T-helper 9 cell (primary cell): ENCODE data around the gene FOXD3.

Source experiments
- DNase-seq: peaks from one replicate; pipeline ENCODE4 v3.0.0-alpha.2; 2020

FOXD3 gene

DNA sequence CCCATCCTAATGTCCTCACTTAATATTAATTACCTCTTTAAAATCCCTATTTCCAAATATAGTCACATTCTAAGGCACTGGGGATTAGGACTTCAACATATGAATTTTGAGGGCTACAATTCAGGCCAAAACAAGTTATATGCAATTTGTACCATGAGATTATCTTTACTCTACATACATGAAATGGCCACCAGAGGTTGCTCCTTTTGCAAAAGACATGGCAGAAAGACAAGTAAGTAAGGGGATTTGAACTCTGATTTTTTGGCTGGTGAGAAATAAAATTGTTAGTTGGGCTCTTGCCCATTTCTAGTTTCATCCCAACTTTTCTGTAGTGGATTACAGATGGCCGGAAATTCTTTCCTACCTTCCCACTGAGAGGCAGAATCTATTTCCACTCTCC is 40.2 kb downstream of the FOXD3 start:
- no peak for DNase-seq

DNA sequence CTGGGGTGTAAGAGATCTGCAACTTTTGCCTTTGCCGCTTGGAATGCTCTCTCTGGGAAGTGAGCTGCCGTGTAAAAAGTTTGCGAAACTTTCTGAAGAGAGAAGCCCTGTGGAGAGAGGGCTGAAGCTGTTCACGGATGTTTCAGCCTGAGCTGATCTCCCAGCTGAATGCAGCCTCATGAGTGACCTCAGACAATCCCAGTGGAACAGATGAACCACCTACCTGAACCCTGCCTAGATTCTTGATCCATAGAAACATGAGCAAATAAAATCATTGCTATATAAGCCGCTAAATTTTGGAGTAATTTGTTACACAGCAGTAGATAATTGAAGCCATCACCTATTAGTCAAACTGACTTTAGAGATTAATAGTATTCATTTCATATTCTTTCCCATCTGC is 40.6 kb downstream of the FOXD3 start:
- DNase-seq = no peak

DNA sequence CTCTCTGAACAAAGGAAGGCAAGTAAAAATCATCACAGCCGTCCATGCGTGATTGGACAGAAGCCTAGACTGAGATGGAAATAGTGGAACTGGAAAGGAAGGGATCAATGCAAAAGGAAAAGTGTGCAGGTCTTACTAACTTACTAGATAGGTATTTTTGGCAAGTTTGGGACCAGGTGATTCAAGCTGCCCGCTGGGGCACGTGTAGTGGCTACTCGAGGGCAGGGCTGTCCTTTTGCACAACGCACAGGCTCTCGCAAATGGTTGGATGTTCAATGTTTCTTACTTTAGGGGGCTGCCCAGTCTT is 44.5 kb downstream of the FOXD3 start:
- DNase-seq = no peak

DNA sequence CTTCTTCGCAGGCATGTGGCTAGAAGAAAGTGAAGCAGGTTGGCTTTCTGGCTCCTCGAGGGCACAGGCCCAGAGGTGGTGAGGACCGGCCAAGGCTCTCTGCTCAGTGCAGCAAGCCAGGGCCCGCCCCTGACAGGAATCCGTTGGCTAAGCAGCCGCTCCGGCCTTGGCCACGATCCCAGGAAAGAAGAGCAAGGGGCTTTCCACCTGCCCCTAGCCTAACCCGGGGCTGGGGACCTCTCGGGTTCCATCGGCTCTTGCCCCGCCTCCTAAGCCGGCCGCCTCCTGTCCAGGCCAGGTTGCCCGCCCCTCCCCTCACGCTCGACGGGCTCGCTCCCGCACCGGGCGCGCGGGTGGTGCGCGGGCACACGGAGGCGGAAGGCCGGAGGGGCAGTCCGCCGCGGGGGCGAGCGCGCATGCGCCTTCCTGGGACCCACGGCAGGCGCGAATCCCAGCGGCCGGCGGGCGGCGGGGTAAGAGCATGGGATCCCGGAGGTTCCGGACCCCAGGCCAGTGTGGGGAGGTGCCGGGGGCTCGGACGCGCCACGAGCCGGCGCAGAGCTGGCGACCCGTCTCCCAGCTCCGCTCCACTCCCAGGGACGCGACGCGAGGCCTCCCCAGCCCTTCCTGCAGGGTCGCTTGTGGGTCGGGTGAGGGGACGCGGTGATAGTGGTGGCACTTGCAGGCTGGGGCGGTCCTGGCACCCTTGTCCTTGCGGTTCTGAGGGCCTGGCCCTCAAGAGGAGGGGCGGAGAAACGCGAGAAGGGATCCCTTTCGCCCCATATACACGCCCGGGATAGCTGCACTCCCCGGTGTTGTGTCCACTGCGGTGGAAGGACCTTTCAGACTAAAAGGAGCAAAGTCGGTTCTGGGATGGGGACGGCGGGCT is 45.1 kb downstream of the FOXD3 start, which contains the start of gene ALG6:
ALG6 (plus strand) TSS at position 413 of the 889 bp plus-strand sequence. CDS start 3,351 bp downstream, outside the sequence.
- DNase-seq = peak; percentile 77

DNA sequence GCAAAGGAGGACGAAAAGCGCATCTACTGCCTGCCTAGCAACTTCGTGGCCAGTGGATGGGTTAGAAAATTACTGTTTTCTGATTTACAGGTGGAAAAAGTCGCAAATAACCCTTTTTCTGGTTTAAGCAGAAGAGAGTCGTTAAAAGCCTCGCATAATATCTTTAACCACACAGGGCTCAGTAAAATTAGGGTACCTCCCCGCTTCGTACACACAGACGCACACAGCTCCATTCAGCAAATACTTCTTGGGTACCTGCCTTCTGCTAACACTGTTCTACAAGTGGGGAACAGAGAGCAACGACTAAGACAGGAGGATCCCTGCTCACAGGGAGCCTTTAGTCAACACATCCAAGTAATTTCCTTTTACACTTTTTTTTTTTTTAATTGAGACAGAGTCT is 45.8 kb downstream of the FOXD3 start:
- no peak for DNase-seq
